Left lung (tissue), 10 donors: ENCODE measurements around the gene MYO5C. TPM values are rescaled to one million over a fixed set of nuclear protein-coding genes. Genes with fewer than 3 reads are reported as not detected.

Experiments used
- ATAC-seq: fragments of 200-7000 bp; cut with Tn5 transposase; one replicate; pipeline ENCODE4 v1.9.1; 2020; ENCODE audit warnings: moderate library complexity
- DNase-seq, 4 donors: peaks; one replicate each; pipeline ENCODE4 v3.0.0-alpha.2; 2013 to 2020
- H3K27ac ChIP-seq, 2 donors: fragments of 200-600 bp; sonication (generic) in 1 of 2; one replicate each; pipeline versions ENCODE4 v1.5.0 to v1.8.0; 2020 to 2021
- H3K27me3 ChIP-seq, 2 donors: fragments of 200-600 bp; sonication (generic) in 1 of 2; one replicate each; pipeline versions ENCODE4 v1.5.0 to v1.8.0; 2020 to 2021
- H3K36me3 ChIP-seq, 2 donors: fragments of 200-600 bp; sonication (generic) in 1 of 2; one replicate each; pipeline versions ENCODE4 v1.5.0 to v1.8.0; 2020 to 2021
- H3K4me1 ChIP-seq, 2 donors: fragments of 200-600 bp; one replicate each; pipeline ENCODE4 v1.8.0; 2021
- H3K4me3 ChIP-seq, 2 donors: fragments of 200-600 bp; sonication (generic) in 1 of 2; one replicate each; pipeline versions ENCODE4 v1.5.0 to v1.8.0; 2020 to 2021; ENCODE audit warnings: mild to moderate bottlenecking in 1 of 2
- H3K9me3 ChIP-seq, 2 donors: fragments of 200-600 bp; sonication (generic) in 1 of 2; one replicate each; pipeline versions ENCODE4 v1.5.0 to v1.8.0; 2020 to 2021
- CTCF ChIP-seq, 2 donors: fragments of 200-600 bp; sonication (generic) in 1 of 2; IDR thresholded peaks; one replicate each; pipeline versions ENCODE4 v1.5.0 to v1.8.0; 2021; ENCODE audit warnings: antibody characterized with exemption in 2 of 2
- intact Hi-C, 2 donors: fragments of 100-400 bp; cut with DNase I; formaldehyde crosslinking; loops; one replicate each; pipeline versions ENCODE4 v1.11.2 to v1.14.2; 2022
- polyA plus RNA-seq, 6 donors: library from polyadenylated mRNA; unstranded; fragments of 120-200 nt; gene quantifications; one replicate each; pipeline ENCODE4 v1.2.1, GENCODE V29; 2013; ENCODE audit not compliant: insufficient read length in 6 of 6
- total RNA-seq, 2 donors: library from RNA; stranded (reverse); fragmentation: NEBNext Ultra II Directional; extraction: Animal tissue kit (Norgen Biotek cat#: 25700); gene quantifications; one replicate each; pipeline ENCODE4 v1.2.1, GENCODE V29; 2021
- donor health status: DM: no; HTN: yes; CAD: no.
- donor health status: DM: no; HTN: no; CAD: no.

Gene MYO5C
- total and polyA plus RNA-seq, 8 donors = 29.7 to 89.2 (median 36.7) TPM

- TF ChIP-seq CTCF (IDR thresholded peaks at IDR 0.05) = no peak
- ATAC-seq (no peak), DNase-seq (no peak)
- Histone ChIP-seq H3K9me3 (no peaks in the 10 kb centered on the region), H3K36me3 (peaks cover 0 to 9% of the 10 kb centered on the region in 2 donors), H3K4me3 (no peak overlapping the region), H3K27ac (no peak overlapping the region), H3K27me3 (no peaks in the 10 kb centered on the region), H3K4me1 (no peaks in the 10 kb centered on the region)
- intact Hi-C loops = no loop called here
Measured at GRCh38 chr15:52162260-52162659, 133.3 kb downstream of the MYO5C start.

- peaks cover 0 to 9% of the 10 kb centered on the region in 2 donors for H3K36me3 ChIP-seq
- intact Hi-C loops = no loop called here
- no peaks in the 10 kb centered on the region for H3K9me3 ChIP-seq
- H3K27ac ChIP-seq = no peak overlapping the region
- no peaks in the 10 kb centered on the region for H3K27me3 ChIP-seq
- TF ChIP-seq CTCF (IDR thresholded peaks at IDR 0.05) = no peak
- no peak overlapping the region for H3K4me3 ChIP-seq
- no peaks in the 10 kb centered on the region for H3K4me1 ChIP-seq
- ATAC-seq (no peak), DNase-seq (no peak)
Measured at GRCh38 chr15:52161406-52161966, 134.1 kb downstream of the MYO5C start.

- intact Hi-C loops = loop anchor here in 1 of 2 donors (5.0 kb wide), 1 partner anchor 43 kb away; no protein-coding TSS in a partner anchor
- Histone ChIP-seq H3K9me3 (no peaks in the 10 kb centered on the region), H3K4me1 (no peaks in the 10 kb centered on the region), H3K36me3 (peaks cover 0 to 9% of the 10 kb centered on the region in 2 donors), H3K27me3 (no peaks in the 10 kb centered on the region), H3K4me3 (no peak overlapping the region), H3K27ac (no peak overlapping the region)
- no peak for TF ChIP-seq CTCF (IDR thresholded peaks at IDR 0.05)
- ATAC-seq (no peak), DNase-seq (no peak)
Measured at GRCh38 chr15:52159645-52160044, 136.0 kb downstream of the MYO5C start.

- H3K36me3 ChIP-seq = peaks cover 0 to 9% of the 10 kb centered on the region in 2 donors
- no peak for TF ChIP-seq CTCF (IDR thresholded peaks at IDR 0.05)
- no peak for DNase-seq
- no peaks in the 10 kb centered on the region for H3K27me3 ChIP-seq
- intact Hi-C loops = loop anchor here in 1 of 2 donors (5.0 kb wide), 1 partner anchor 44 kb away; no protein-coding TSS in a partner anchor
- no peak overlapping the region for H3K27ac ChIP-seq
- H3K4me1 ChIP-seq = no peaks in the 10 kb centered on the region
- H3K9me3 ChIP-seq = no peaks in the 10 kb centered on the region
- no peak for ATAC-seq
- no peak overlapping the region for H3K4me3 ChIP-seq
Measured at GRCh38 chr15:52158084-52158765, 137.4 kb downstream of the MYO5C start.

GRCh38 chr15:52155878-52156277 is 139.7 kb downstream of the MYO5C start:
- intact Hi-C loops = loop anchor here in 1 of 2 donors (5.0 kb wide), 1 partner anchor 46 kb away; no protein-coding TSS in a partner anchor
- no peaks in the 10 kb centered on the region for H3K9me3 ChIP-seq
- no peak for TF ChIP-seq CTCF (IDR thresholded peaks at IDR 0.05)
- no peaks in the 10 kb centered on the region for H3K4me1 ChIP-seq
- H3K27me3 ChIP-seq = no peaks in the 10 kb centered on the region
- H3K27ac ChIP-seq = no peak overlapping the region
- ATAC-seq = no peak
- H3K4me3 ChIP-seq = no peak overlapping the region
- no peak for DNase-seq
- H3K36me3 ChIP-seq = peaks cover 0 to 8% of the 10 kb centered on the region in 2 donors
